ENCODE data around the gene KLHL26. TPM values are rescaled to one million over a fixed set of nuclear protein-coding genes. Genes with fewer than 3 reads are reported as not detected.
A peak's percentile ranks its signal among the peaks of the same experiment; 100 is the strongest.
"Not testable (repeated sequence)": the region's sequence is repeated elsewhere in the genome, so short reads cannot be mapped to it uniquely, and the experiment has no call there.

The KLHL26 gene
- total RNA-seq, 1 experiment from 2014 or later, result 8.4 TPM

DNA sequence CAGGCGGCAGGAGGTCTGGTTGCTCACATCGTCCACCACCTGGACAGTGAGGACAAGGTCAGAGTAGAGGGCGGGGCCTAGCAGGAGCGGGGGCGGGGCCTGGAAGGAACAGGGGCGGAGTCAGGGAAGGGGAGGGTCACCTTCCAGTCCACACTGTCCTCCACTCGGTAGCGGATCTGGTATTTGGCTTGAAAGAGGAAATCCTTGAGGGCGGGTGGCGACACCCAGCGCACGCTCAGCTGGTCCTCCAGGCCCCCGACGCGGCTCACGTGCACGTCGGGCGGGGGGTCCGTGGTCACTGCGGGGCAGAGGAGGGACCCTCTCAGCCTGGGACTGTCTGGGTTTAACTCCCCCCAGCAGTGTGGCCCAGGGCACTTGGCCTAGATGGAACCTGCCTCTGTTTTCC, 40.1 kb upstream of the KLHL26 start:
- H3K79me2 ChIP-seq (ENCODE audit: low read length), result no peaks in the 10 kb centered on the region
- ChIA-PET CTCF (interaction anchor here (0.6 kb wide), 1 partner anchor 166 kb away, joined by 3 read pairs; no protein-coding TSS in a partner anchor), POLR2A (ENCODE audit: unreplicated experiment) (no interaction called here)
- H3F3A ChIP-seq (ENCODE audit: low read length, unreplicated experiment), result no peaks in the 10 kb centered on the region
- H3K27ac ChIP-seq (ENCODE audit: low read length), result no peak overlapping the region
- H3K4me1 ChIP-seq (ENCODE audit: insufficient read depth, low read length), result peaks cover 9% of the 10 kb centered on the region; the same call in 1 of the 2 replicates
- H3K4me3 ChIP-seq (ENCODE audit: low read length), result 0 out of 2 replicates have a peak overlapping the region, but pooled peaks have one; percentile 40
- H4K20me1 ChIP-seq (ENCODE audit: low read length), result no peaks in the 10 kb centered on the region
- H3K4me2 ChIP-seq (ENCODE audit: low read length), result peak overlapping the region; percentile 63
- no peaks in the 10 kb centered on the region for H3K9me3 ChIP-seq (ENCODE audit: low read length)
- no peaks in the 10 kb centered on the region for H3K9me2 ChIP-seq (replicated peaks; ENCODE audit: low read length)
- TF ChIP-seq EZH2phosphoT487 (IDR thresholded peaks at IDR 0.05; ENCODE audit: borderline replicate concordance, low read length) (no peak), EZH2 (IDR thresholded peaks at IDR 0.05; ENCODE audit: low read length, unreplicated experiment) (no peak)
- TF ChIP-seq, protein P1, sequence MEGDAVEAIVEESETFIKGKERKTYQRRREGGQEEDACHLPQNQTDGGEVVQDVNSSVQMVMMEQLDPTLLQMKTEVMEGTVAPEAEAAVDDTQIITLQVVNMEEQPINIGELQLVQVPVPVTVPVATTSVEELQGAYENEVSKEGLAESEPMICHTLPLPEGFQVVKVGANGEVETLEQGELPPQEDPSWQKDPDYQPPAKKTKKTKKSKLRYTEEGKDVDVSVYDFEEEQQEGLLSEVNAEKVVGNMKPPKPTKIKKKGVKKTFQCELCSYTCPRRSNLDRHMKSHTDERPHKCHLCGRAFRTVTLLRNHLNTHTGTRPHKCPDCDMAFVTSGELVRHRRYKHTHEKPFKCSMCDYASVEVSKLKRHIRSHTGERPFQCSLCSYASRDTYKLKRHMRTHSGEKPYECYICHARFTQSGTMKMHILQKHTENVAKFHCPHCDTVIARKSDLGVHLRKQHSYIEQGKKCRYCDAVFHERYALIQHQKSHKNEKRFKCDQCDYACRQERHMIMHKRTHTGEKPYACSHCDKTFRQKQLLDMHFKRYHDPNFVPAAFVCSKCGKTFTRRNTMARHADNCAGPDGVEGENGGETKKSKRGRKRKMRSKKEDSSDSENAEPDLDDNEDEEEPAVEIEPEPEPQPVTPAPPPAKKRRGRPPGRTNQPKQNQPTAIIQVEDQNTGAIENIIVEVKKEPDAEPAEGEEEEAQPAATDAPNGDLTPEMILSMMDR (conservative IDR thresholded peaks at IDR 0.05; ENCODE audit: low read depth, low read length), result no peak
- H3K9ac ChIP-seq (ENCODE audit: low read length), result no peak overlapping the region
- H3K36me3 ChIP-seq (ENCODE audit: low read depth, low read length), result no peaks in the 10 kb centered on the region
- BruUV-seq (replicated peaks), result no TSS peak
- intact Hi-C loops (cut with micrococcal nuclease), result no loop called here
- H3K27me3 ChIP-seq (ENCODE audit: low read length), result no peaks in the 10 kb centered on the region
- H2AFZ ChIP-seq (ENCODE audit: low read length), result no peak overlapping the region
- ATAC-seq, result peak; percentile 72
- peak; percentile 61 for DNase-seq

DNA sequence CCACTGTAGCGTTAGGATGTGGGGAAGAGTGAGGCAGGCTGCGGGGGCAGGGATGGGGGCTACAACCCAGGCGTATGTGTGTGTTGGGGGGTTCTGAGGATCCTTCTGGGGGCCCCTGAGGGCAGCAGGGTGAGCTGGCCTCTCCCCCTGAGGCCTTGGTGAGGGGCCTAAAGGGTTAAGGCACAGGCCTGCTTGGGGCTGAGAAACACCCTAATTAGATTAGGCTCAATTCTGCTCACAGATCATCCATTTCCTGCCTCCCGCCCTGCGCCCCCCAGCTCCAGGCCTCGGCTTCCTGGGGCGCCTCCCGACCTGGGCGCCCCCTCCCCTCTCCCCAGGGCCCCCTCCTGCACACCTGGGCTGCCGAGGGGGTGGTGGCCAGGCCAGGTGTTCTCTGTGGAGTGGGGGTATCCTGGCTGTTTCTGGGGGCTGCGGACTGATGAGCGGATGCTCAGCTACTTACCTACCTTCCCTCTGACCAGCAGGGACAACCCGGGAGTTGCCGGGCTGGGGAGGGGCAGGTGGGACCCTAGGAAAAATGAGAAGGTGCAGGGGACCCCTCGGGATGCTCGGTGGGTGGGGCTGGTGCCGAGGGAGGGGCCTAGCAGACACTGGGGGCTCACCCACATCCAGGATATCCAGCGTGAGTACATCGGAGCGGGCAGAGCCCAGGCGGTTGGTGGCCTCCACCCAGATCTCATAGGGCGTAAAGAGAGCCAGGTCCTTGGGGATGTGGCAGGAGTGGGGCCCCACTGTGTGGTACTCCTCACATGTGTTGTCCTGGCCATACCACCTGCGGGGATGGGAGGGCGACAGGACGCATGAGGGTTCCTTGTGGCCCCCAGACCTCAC, 38.8 kb upstream of the KLHL26 start:
- POLR2A ChIA-PET (ENCODE audit: unreplicated experiment), result no interaction called here
- no peak for DNase-seq
- Histone ChIP-seq H3K79me2 (ENCODE audit: low read length) (no peaks in the 10 kb centered on the region), H3K36me3 (ENCODE audit: low read depth, low read length) (no peaks in the 10 kb centered on the region), H3K9me2 (replicated peaks; ENCODE audit: low read length) (no peaks in the 10 kb centered on the region), H3K4me2 (ENCODE audit: low read length) (no peak overlapping the region), H3K9ac (ENCODE audit: low read length) (no peak overlapping the region), H3K27me3 (ENCODE audit: low read length) (no peaks in the 10 kb centered on the region), H2AFZ (ENCODE audit: low read length) (no peak overlapping the region), H3K27ac (ENCODE audit: low read length) (no peak overlapping the region), H3K4me3 (ENCODE audit: low read length) (no peak overlapping the region), H3K4me1 (ENCODE audit: insufficient read depth, low read length) (peaks cover 9% of the 10 kb centered on the region; the same call in 1 of the 2 replicates), H3F3A (ENCODE audit: low read length, unreplicated experiment) (no peaks in the 10 kb centered on the region), H3K9me3 (ENCODE audit: low read length) (no peaks in the 10 kb centered on the region), H4K20me1 (ENCODE audit: low read length) (no peaks in the 10 kb centered on the region)
- CTCF ChIA-PET, result no interaction called here
- BruUV-seq (replicated peaks), result no TSS peak
- intact Hi-C loops (cut with micrococcal nuclease), result no loop called here
- ATAC-seq, result no peak
- TF ChIP-seq EZH2 (IDR thresholded peaks at IDR 0.05; ENCODE audit: low read length, unreplicated experiment), result no peak

DNA sequence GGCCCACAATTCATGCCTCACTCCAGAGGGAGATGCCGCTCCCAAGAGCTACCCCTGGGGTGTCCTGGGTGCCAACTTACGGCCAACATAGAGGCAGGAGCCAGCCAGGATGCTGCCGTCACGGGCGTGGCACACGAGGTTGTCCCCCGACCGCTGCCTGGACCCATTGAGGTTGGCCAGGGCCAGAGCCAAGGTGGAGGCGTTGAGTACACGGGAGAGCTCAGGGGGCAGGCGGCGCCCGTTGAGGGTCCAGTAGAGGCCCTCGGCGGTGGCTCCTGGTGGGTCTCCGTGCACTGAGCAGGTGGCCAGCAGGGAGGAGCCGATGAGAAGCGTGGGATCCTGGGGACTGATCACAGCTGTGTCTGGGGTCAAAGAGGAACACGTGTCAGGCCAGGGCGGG, 37.3 kb upstream of the KLHL26 start:
- no peaks in the 10 kb centered on the region for H3K9me3 ChIP-seq (ENCODE audit: low read length)
- no peak overlapping the region for H3K4me3 ChIP-seq (ENCODE audit: low read length)
- H3K27ac ChIP-seq (ENCODE audit: low read length), result no peak overlapping the region
- BruUV-seq (replicated peaks), result no TSS peak
- DNase-seq (no peak), ATAC-seq (no peak)
- H3K27me3 ChIP-seq (ENCODE audit: low read length), result peaks cover 5% of the 10 kb centered on the region
- ChIA-PET POLR2A (ENCODE audit: unreplicated experiment) (no interaction called here), CTCF (no interaction called here)
- H3K36me3 ChIP-seq (ENCODE audit: low read depth, low read length), result no peaks in the 10 kb centered on the region
- H3K4me1 ChIP-seq (ENCODE audit: insufficient read depth, low read length), result peaks cover 4% of the 10 kb centered on the region; the same call in 1 of the 2 replicates
- H3K9ac ChIP-seq (ENCODE audit: low read length), result no peak overlapping the region
- intact Hi-C loops (cut with micrococcal nuclease), result no loop called here
- H3K4me2 ChIP-seq (ENCODE audit: low read length), result no peak overlapping the region
- H4K20me1 ChIP-seq (ENCODE audit: low read length), result no peaks in the 10 kb centered on the region
- H3K79me2 ChIP-seq (ENCODE audit: low read length), result no peaks in the 10 kb centered on the region
- no peaks in the 10 kb centered on the region for H3F3A ChIP-seq (ENCODE audit: low read length, unreplicated experiment)
- H3K9me2 ChIP-seq (replicated peaks; ENCODE audit: low read length), result no peaks in the 10 kb centered on the region
- H2AFZ ChIP-seq (ENCODE audit: low read length), result no peak overlapping the region
- no peak for TF ChIP-seq EZH2 (IDR thresholded peaks at IDR 0.05; ENCODE audit: low read length, unreplicated experiment)
- TF ChIP-seq, protein P1 (conservative IDR thresholded peaks at IDR 0.05; ENCODE audit: low read depth, low read length), result no peak
- TF ChIP-seq EZH2phosphoT487 (IDR thresholded peaks at IDR 0.05; ENCODE audit: borderline replicate concordance, low read length), result no peak

DNA sequence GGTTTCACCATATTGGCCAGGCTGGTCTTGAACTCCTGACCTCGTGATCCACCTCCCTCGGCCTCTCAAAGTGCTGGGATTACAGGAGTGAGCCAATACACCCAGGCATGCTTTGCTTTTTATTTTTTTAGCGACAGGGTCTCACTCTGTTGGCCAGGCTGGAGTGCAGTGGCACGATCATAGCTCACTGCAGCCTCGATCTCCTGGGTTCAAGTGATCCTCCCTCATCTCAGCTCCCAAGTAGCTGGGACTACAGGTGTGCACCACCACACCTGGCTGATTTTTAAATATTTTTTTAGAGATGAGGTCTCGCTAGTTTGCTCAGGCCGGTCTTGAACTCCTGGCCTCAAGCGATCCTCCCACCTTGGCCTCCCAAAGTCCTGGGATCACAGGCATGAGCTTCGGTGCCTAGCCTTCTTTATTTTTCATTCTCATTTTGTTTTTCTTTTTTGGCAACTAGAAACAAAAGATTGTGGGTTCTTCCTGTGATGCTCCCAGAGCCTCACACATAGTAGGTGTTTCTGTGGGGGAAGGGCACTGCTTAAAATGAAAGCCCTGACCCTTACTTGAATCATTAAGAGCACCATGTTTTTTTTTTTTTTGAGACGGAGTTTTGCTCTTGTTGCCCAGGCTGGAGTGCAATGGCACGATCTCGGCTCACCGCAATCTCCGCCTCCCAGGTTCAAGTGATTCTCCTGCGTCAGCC, 36.0 kb upstream of the KLHL26 start:
- H3F3A ChIP-seq (ENCODE audit: low read length, unreplicated experiment); POLR2A ChIA-PET (ENCODE audit: unreplicated experiment); H3K9me3 ChIP-seq (ENCODE audit: low read length); H3K4me2 ChIP-seq (ENCODE audit: low read length); H3K27ac ChIP-seq (ENCODE audit: low read length); BruUV-seq (replicated peaks); H3K79me2 ChIP-seq (ENCODE audit: low read length); H3K9ac ChIP-seq (ENCODE audit: low read length); H2AFZ ChIP-seq (ENCODE audit: low read length); H4K20me1 ChIP-seq (ENCODE audit: low read length); DNase-seq; CTCF ChIA-PET; H3K4me3 ChIP-seq (ENCODE audit: low read length); ATAC-seq; H3K9me2 ChIP-seq (replicated peaks; ENCODE audit: low read length); H3K4me1 ChIP-seq (ENCODE audit: insufficient read depth, low read length); H3K36me3 ChIP-seq (ENCODE audit: low read depth, low read length): not testable (repeated sequence)
- intact Hi-C loops (cut with micrococcal nuclease), result loop anchor here (10.0 kb wide), 1 partner anchor 174 kb away; no protein-coding TSS in a partner anchor
- peaks cover 18% of the 10 kb centered on the region for H3K27me3 ChIP-seq (ENCODE audit: low read length)
